GM12878 (cell line): Measurements from ENCODE around the gene TLCD3B. TPM values are rescaled to one million over a fixed set of nuclear protein-coding genes. Genes with fewer than 3 reads are reported as not detected.

Experiments used
- ATAC-seq: fragments of 200-7000 bp; cut with Tn5 transposase; 3 replicates; pipeline ENCODE4 v1.9.1; 2020; ENCODE audit warnings: mild to moderate bottlenecking, moderate library complexity
- BruUV-seq: library from RNA; stranded (reverse); fragments of 400-500 nt; replicated peaks from 2 replicates; lab custom pipeline; 2021; lab: Mats Ljungman, UMichigan
- CTCF ChIA-PET: fragments of 300-600 bp; sonication (Branson Sonifier 250); formaldehyde crosslinking; extraction: SDS; loops from one replicate; lab custom pipeline; 2021; ENCODE audit warnings: inconsistent platforms; lab: Yijun Ruan, JAX
- POLR2A ChIA-PET: fragments of 350-600 bp; formaldehyde crosslinking; extraction: SDS; loops from one replicate; lab custom pipeline; 2021; ENCODE audit warnings: inconsistent platforms; lab: Charles Lee
- RAD21 ChIA-PET: fragments of 300-600 bp; sonication (Branson Sonifier 250); formaldehyde crosslinking; loops from one replicate; lab custom pipeline; 2023; ENCODE audit warnings: antibody characterized with exemption; ENCODE audit not compliant: unreplicated experiment; lab: Charles Lee
- SMC1A ChIA-PET: fragments of 300-600 bp; sonication (Branson Sonifier 250); formaldehyde crosslinking; loops from one replicate; lab custom pipeline; 2023; ENCODE audit not compliant: unreplicated experiment, uncharacterized antibody; lab: Charles Lee
- DNase-seq: peaks from one replicate; pipeline ENCODE4 v3.0.0-alpha.2; 2011; ENCODE audit warnings: low read depth, low spot score
- FAIRE-seq: peaks from 3 replicates; lab custom pipeline; 2011; peaks lifted over from hg19 to GRCh38; lab: Jason Lieb, UNC
- H2AFZ ChIP-seq: 2 replicates; pipeline ENCODE4 v1.6.0; 2011; ENCODE audit warnings: low read depth, low read length, control low read depth; ENCODE audit not compliant: control insufficient read depth
- H3K27ac ChIP-seq: 2 replicates; pipeline ENCODE4 v1.5.1; 2011; ENCODE audit warnings: control low read depth; ENCODE audit not compliant: control insufficient read depth, insufficient read depth
- H3K27me3 ChIP-seq, 2 experiments: replicated peaks in 1 of 2; 2 replicates each; pipeline versions ENCODE4 v1.6.0 to v1.6.1; 2011; ENCODE audit warnings: low read length in 1 of 2; ENCODE audit not compliant: control insufficient read depth in 2 of 2, insufficient read depth in 2 of 2
- H3K36me3 ChIP-seq, 2 experiments: 2 replicates each; pipeline ENCODE4 v1.5.1; 2011; ENCODE audit warnings: low read length in 1 of 2; ENCODE audit not compliant: control insufficient read depth in 2 of 2, insufficient read depth in 2 of 2
- H3K4me1 ChIP-seq: 2 replicates; pipeline ENCODE4 v1.6.1; 2011; ENCODE audit warnings: mild to moderate bottlenecking, low read length, moderate library complexity, mixed read lengths; ENCODE audit not compliant: control insufficient read depth, insufficient read depth
- H3K4me2 ChIP-seq: 2 replicates; pipeline ENCODE4 v1.6.0; 2011; ENCODE audit warnings: control low read depth; ENCODE audit not compliant: control insufficient read depth, insufficient read depth
- H3K4me3 ChIP-seq: fragments of 200-600 bp; sonication (generic); 2 replicates; pipeline ENCODE4 v1.5.1; 2016
- H3K79me2 ChIP-seq: 2 replicates; pipeline ENCODE4 v1.6.0; 2011; ENCODE audit warnings: low read length; ENCODE audit not compliant: control insufficient read depth, insufficient read depth
- H3K9ac ChIP-seq: 2 replicates; pipeline ENCODE4 v1.8.0; 2011; ENCODE audit warnings: low read length, control low read depth, mixed read lengths; ENCODE audit not compliant: control insufficient read depth, insufficient read depth
- H3K9me3 ChIP-seq: replicated peaks from 3 replicates; pipeline ENCODE4 v1.5.1; 2011; ENCODE audit warnings: mild to moderate bottlenecking, low read length; ENCODE audit not compliant: control insufficient read depth, insufficient read depth
- H4K20me1 ChIP-seq: 2 replicates; pipeline ENCODE4 v1.6.0; 2011; ENCODE audit not compliant: control insufficient read depth, insufficient read depth
- EGR1 ChIP-seq, 2 experiments: IDR thresholded peaks; 1 replicate in 1 of 2; 2 replicates in 1 of 2; pipeline ENCODE4 v1.6.1; 2011 to 2012; ENCODE audit warnings: low read depth in 2 of 2, low read length in 2 of 2, borderline replicate concordance in 1 of 2, mild to moderate bottlenecking in 1 of 2, moderate library complexity in 1 of 2
- EZH2 ChIP-seq: IDR thresholded peaks from 2 replicates; pipeline ENCODE4 v1.6.1; 2012; ENCODE audit warnings: low read depth, mild to moderate bottlenecking, control low read depth, inconsistent platforms, low read length, borderline replicate concordance; ENCODE audit not compliant: control insufficient read depth
- POLR2A ChIP-seq: IDR thresholded peaks from 2 replicates; pipeline ENCODE4 v1.6.1; 2011; ENCODE audit warnings: low read depth, mild to moderate bottlenecking, low read length
- POLR2AphosphoS2 ChIP-seq: IDR thresholded peaks from 2 replicates; pipeline ENCODE4 v1.6.1; 2011; ENCODE audit warnings: low read depth, mild to moderate bottlenecking, low read length, improper control_type of control experiment, moderate library complexity
- WGBS: methylation state at CpG from one replicate; pipeline ENCODE4 v1.1.6; 2016; ENCODE audit warnings: low lambda C conversion rate; ENCODE audit not compliant: insufficient replicate concordance, insufficient coverage; ENCODE audit errors: missing lambda C conversion rate; 5-methylcytosine and 5-hydroxymethylcytosine counted together
- in situ Hi-C: fragments of 300-500 bp; cut with MboI; formaldehyde crosslinking; loops from 9 replicates; pipeline ENCODE4 v1.14.3; 2018; ENCODE audit warnings: mixed read lengths
- intact Hi-C: fragments of 100-400 bp; cut with micrococcal nuclease; formaldehyde crosslinking; loops from one replicate; pipeline ENCODE4 v1.14.2; 2022; ENCODE audit not compliant: unreplicated experiment
- polyA plus RNA-seq, 11 experiments: library from polyadenylated mRNA; depleted of rRNA in 4 of 11; unstranded in 6 of 11; stranded (reverse) in 5 of 11; fragments of >200 nt; fragmentation: Nextera tagmentation in 4 of 11; fragmentation: Illumina TruSeq in 1 of 11; extraction: Ambion mirVana in 4 of 11; extraction: Trizol in 1 of 11; gene quantifications; 1 replicate in 1 of 11; 2 replicates in 10 of 11; pipeline versions ENCODE4 v1.2.1 to v1.2.3, GENCODE V29; 2011 to 2016; ENCODE audit warnings: inconsistent platforms in 2 of 11, missing spikeins in 2 of 11, low read depth in 1 of 11
- total RNA-seq, 4 experiments: library from RNA; depleted of rRNA in 3 of 4; stranded (reverse); fragments of >200 nt in 3 of 4; fragmentation: Illumina TruSeq in 1 of 4; extraction: Trizol in 1 of 4; gene quantifications; 2 replicates each; pipeline versions ENCODE4 v1.2.1 to v1.2.3, GENCODE V29; 2013 to 2021

Gene TLCD3B
- total and polyA plus RNA-seq, 10 of the 15 experiments (the other 5 are each of a cell fraction or from before 2014, with no cell fraction given), result 0.05 to 0.51 (median 0.18) TPM; not detected in 4

GRCh38 chr16:30066761-30067583, 35.9 kb upstream of the TLCD3B start:
- H4K20me1 ChIP-seq, result peaks cover 24% of the 10 kb centered on the region
- no peak for FAIRE-seq
- ChIA-PET POLR2A (interaction anchor here (0.6 to 4.3 kb wide), 9 partner anchors 8 to 583 kb away, joined by 3 to 16 read pairs (median 4); partner anchors contain the start of gene PPP4C), CTCF (interaction anchor here (0.6 to 8.5 kb wide), 5 partner anchors 9 to 35 kb away, joined by 3 to 77 read pairs (median 9); partner anchors contain the start of genes PPP4C and TBX6), RAD21 (interaction anchor here (0.6 to 1.2 kb wide), 4 partner anchors 25 to 343 kb away, joined by 3 to 6 read pairs (median 3); partner anchors contain the start of genes CORO1A and TBX6), SMC1A (interaction anchor here (1.0 kb wide), 1 partner anchor 24 kb away, joined by 3 read pairs; no protein-coding TSS in a partner anchor)
- peak overlapping the region; percentile 95 for H3K4me2 ChIP-seq
- H3K4me1 ChIP-seq, result peaks cover 30% of the 10 kb centered on the region
- BruUV-seq, result TSS peak; percentile 29
- peak overlapping the region; percentile 93 for H3K9ac ChIP-seq
- TF ChIP-seq EZH2 (no peak), POLR2AphosphoS2 (peak; percentile 47; the same call in 1 of the 2 replicates), EGR1 (IDR thresholded peaks at IDR 0.05; ENCODE audit: borderline replicate concordance in 1 of 2, low read depth in 2 of 2, low read length in 2 of 2) (no peak), POLR2A (peak; percentile 57)
- DNase-seq, result no peak
- H3K27ac ChIP-seq, result peak overlapping the region; percentile 94
- H3K9me3 ChIP-seq, result no peaks in the 10 kb centered on the region
- intact Hi-C loops (no loop called here), in situ Hi-C loops (no loop called here)
- 76% methylated on average over 21 of the region's 21 CpGs for WGBS
- no peaks in the 10 kb centered on the region for H3K27me3 ChIP-seq
- ATAC-seq, result no peak
- H3K79me2 ChIP-seq, result peaks cover 68% of the 10 kb centered on the region
- peaks cover 30 to 32% of the 10 kb centered on the region in 2 experiments for H3K36me3 ChIP-seq
- H3K4me3 ChIP-seq, result peak overlapping the region; percentile 87
- no peak overlapping the region for H2AFZ ChIP-seq
